SIG-M5 (cell line): ENCODE data around the gene CLMP.

Source experiments
- DNase-seq: peaks from one replicate; lab custom pipeline; 2025; lab: John Stamatoyannopoulos, UW

Gene CLMP

GRCh38 chr11:123055191-123055901 is 139.7 kb downstream of the CLMP start:
- DNase-seq: no peak

GRCh38 chr11:123054301-123055065 is 140.6 kb downstream of the CLMP start:
- peak; percentile 26 for DNase-seq

GRCh38 chr11:123052901-123053721 is 141.9 kb downstream of the CLMP start:
- DNase-seq: no peak

- no peak for DNase-seq
Measured at GRCh38 chr11:123051634-123052033, 143.4 kb downstream of the CLMP start.

GRCh38 chr11:123051146-123051545 is 143.9 kb downstream of the CLMP start:
- DNase-seq: no peak

GRCh38 chr11:123047947-123048293 is 147.1 kb downstream of the CLMP start:
- no peak for DNase-seq

GRCh38 chr11:123047266-123047946 is 147.6 kb downstream of the CLMP start:
- no peak for DNase-seq

- no peak for DNase-seq
Measured at GRCh38 chr11:123046473-123047259, 148.4 kb downstream of the CLMP start.

GRCh38 chr11:123045101-123045500 is 149.9 kb downstream of the CLMP start:
- DNase-seq: no peak

- DNase-seq: no peak
Measured at GRCh38 chr11:123041185-123041584, 153.9 kb downstream of the CLMP start.

- DNase-seq: no peak
Measured at GRCh38 chr11:123040111-123040432, 155.0 kb downstream of the CLMP start.

- no peak for DNase-seq
Measured at GRCh38 chr11:123035831-123036230, 159.2 kb downstream of the CLMP start.

GRCh38 chr11:123034597-123034996 is 160.5 kb downstream of the CLMP start:
- DNase-seq: peak; percentile 65

GRCh38 chr11:123033895-123034294 is 161.2 kb downstream of the CLMP start:
- no peak for DNase-seq

GRCh38 chr11:123030517-123030916 is 164.5 kb downstream of the CLMP start:
- no peak for DNase-seq

GRCh38 chr11:123020968-123021367 is 174.1 kb downstream of the CLMP start:
- no peak for DNase-seq
